GM19467 (cell line): ENCODE results near the gene STAP2.

Experiments
- ATAC-seq: cut with Tn5 transposase; IDR thresholded peaks from one replicate; pipeline ENCODE4 v1.9.1; 2021; ENCODE audit warnings: mild to moderate bottlenecking, moderate library complexity; ENCODE audit not compliant: unreplicated experiment

The STAP2 gene

GRCh38 chr19:4328243-4328990 lies 10.2 kb downstream of the STAP2 start:
- ATAC-seq = peak; percentile 66

DNA sequence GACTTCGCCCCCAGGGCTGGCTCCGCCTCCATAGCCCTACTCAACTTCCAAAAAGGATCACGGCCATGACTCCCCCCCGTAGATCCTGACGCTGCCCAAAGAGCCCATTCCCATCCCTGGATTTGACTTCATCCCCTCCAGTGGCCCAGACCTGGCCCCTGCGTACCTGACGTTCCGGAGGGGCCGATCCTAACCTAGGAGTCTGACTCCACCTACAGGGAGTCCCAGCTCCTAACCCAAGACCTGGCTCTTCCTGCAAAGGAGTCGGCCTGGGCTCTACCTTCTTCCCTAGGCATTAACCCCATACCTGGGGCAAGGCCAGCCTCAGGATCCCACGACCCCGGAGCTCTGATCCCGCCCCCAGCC lies 10.8 kb downstream of the STAP2 start:
- no peak for ATAC-seq

GRCh38 chr19:4327252-4327876 lies 11.3 kb downstream of the STAP2 start:
- ATAC-seq = no peak

GRCh38 chr19:4326837-4327251 lies 11.8 kb downstream of the STAP2 start:
- no peak for ATAC-seq

DNA sequence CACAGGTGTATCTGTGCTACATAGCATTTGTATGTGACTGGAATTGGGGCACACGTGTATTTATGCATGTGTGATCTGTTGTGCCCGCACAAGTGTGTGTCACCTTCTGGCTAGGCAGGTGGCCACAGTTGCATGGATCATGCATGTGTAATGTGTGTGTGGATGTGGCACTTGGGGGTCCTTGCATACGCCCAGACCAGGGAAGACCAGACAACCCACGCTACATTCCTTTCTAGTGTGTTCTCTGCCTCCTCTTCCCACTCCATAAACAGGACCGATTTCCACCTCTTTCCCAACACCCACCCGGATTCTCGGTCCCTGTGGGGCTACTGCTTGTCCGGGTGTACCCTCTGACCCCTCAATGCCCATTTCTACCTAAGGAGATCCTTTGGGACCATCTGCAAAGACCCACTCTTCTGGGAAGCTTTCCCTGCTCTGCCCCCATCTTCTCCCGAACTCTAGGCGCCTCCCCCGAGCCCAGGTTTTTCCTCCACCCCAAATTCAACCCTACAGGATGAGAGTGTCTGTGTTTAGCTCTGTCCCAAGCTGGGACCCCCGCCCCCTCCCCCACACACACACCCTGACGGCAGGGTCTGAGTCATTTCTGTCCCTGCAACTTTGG lies 12.3 kb downstream of the STAP2 start:
- ATAC-seq = no peak

GRCh38 chr19:4324228-4324627 lies 14.4 kb downstream of the STAP2 start:
- no peak for ATAC-seq

DNA sequence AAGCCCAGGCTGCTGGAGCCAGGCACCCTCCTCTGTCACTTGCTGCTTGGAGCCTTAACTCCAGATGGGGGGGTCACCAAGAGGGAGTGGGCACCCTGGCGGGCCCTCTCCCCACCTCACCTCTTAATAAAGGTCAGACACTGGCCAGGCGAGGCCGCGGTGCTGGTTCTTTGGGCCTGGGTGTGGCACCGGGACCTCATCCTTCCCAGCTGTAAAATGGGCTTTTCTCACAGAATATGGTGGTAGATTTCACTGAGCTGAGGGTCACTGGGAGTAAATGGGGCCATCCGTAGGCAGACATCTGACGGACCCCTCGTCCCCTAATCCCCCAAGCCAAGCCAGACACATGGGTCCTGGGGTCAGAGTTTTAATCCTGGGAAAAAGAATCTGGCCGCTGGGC lies 14.9 kb downstream of the STAP2 start:
- ATAC-seq = no peak

DNA sequence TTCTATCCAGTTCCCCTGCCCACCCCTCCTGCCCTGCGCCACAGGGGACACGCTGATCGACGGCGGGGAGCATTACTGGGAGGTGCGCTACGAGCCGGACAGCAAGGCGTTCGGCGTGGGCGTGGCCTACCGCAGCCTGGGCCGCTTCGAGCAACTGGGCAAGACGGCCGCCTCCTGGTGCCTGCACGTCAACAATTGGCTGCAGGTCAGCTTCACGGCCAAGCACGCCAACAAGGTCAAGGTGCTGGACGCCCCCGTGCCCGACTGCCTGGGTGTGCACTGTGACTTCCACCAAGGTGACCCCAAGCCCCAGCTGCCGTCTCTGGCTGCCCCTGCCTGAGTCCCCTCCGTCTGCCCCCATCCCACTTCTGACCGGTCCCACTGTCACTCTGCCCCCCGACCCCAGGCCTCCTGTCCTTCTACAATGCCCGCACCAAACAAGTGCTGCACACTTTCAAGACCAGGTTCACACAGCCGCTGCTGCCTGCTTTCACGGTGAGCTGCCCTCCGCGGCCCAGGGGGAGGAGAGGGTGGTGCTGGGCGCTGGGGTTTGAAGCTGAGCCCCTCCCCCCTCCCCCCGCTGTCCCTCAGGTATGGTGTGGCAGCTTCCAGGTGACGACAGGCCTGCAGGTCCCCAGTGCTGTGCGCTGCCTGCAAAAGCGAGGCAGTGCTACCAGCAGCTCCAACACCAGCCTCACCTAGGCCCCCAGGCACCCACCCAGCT lies 15.5 kb downstream of the STAP2 start:
- no peak for ATAC-seq

GRCh38 chr19:4320419-4320818 lies 18.2 kb downstream of the STAP2 start:
- ATAC-seq = no peak

- ATAC-seq = no peak
Observed at GRCh38 chr19:4319067-4319718, 19.4 kb downstream of the STAP2 start.

GRCh38 chr19:4318460-4318859 lies 20.2 kb downstream of the STAP2 start:
- ATAC-seq = no peak

DNA sequence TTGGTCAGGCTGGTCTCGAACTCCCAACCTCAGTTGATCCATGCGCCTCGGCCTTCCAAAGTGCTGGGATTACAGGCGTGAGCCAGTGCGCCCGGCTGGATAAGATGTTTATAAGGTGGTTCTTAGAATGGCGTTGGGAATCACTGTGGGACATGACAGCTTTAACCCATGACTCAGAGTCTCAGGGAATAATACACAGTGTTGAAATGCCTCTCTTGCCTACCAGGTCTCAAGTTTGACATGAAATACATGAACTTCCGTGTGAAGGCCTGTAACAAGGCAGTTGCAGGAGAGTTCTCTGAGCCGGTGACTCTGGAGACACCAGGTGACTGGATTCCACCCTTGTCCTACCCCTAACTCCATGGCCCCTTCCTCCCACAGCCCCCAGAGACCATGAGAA lies 21.7 kb downstream of the STAP2 start:
- no peak for ATAC-seq

DNA sequence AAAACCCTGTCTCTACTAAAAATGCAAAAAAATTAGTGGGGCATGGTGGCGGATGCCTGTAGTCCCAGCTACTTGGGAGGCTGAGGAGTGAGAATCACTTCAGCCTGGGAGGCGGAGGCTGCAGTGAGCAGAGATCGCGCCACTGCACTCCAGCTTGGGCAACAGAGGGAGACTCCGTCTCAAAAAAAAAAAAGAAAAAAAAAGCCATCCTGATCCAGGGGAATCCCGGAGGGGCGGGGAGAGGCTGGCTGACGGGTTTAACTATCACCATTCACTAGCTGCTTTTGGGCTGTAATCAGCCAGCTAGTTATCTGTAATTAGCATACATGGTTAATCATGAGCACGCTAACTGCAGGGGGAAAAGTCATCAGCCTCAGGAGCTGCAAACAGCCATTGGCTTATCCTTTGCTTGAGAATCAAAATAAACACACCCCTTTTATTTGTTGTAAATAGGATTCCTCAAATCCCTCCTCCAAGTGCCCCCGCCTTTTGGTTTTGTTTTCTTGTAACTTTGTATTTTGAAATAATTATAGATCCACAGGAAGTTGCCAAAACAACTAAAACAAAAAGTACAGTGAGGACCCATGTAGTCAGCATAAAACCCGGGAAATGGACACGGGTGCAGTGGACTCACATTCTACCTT lies 24.7 kb downstream of the STAP2 start:
- ATAC-seq = no peak

GRCh38 chr19:4310247-4311121 lies 28.1 kb downstream of the STAP2 start:
- ATAC-seq = no peak

- ATAC-seq = no peak
Observed at GRCh38 chr19:4305659-4306058, 33.0 kb downstream of the STAP2 start.

DNA sequence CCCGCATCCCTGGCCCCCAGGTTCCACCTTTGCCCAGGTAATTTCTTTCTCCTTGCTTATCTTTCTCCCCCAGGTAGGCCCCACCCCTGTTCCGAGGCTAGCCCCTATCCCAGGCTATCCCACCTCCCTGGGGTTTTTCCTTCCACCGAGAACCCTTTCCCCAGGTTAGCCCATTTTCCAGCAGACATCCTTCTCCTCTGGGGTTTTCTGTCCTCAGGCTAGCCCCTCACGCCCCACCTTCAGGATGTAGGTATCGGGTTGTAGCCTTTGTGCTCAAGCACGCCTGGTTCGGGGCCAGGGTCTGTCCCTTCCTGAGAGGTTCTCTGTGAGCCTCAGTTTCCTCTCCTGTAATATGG lies 33.4 kb downstream of the STAP2 start:
- ATAC-seq = no peak

GRCh38 chr19:4304538-4305256 lies 33.9 kb downstream of the STAP2 start, which contains the start of gene FSD1:
Gene FSD1, plus strand, starts transcription at chr19:4304598. Its CDS starts 149 bp downstream, at chr19:4304747.
- ATAC-seq = no peak

GRCh38 chr19:4303819-4304537 lies 34.6 kb downstream of the STAP2 start:
- ATAC-seq = no peak
